GM18951 (cell line): Measurements from ENCODE around the gene DLK1.

Source experiments
- POLR2A ChIP-seq: IDR thresholded peaks from 4 replicates; pipeline ENCODE4 v1.6.1; 2011; ENCODE audit warnings: mild to moderate bottlenecking; ENCODE audit not compliant: insufficient read length, insufficient read depth; ENCODE audit errors: extremely low read depth
- in situ Hi-C: fragments of 300-500 bp; cut with MboI; formaldehyde crosslinking; loops from one replicate; pipeline ENCODE4 v1.12.0; 2022; ENCODE audit warnings: low sequenced_read_pairs, mixed read lengths, inconsistent platforms; ENCODE audit not compliant: unreplicated experiment

The DLK1 gene

GRCh38 chr14:100735271-100735670 is 8.6 kb downstream of the DLK1 start:
- no peak for TF ChIP-seq POLR2A
- in situ Hi-C loops: no loop called here

- in situ Hi-C loops: no loop called here
- TF ChIP-seq POLR2A: no peak
Measured at GRCh38 chr14:100736269-100737180, 9.8 kb downstream of the DLK1 start.

DNA sequence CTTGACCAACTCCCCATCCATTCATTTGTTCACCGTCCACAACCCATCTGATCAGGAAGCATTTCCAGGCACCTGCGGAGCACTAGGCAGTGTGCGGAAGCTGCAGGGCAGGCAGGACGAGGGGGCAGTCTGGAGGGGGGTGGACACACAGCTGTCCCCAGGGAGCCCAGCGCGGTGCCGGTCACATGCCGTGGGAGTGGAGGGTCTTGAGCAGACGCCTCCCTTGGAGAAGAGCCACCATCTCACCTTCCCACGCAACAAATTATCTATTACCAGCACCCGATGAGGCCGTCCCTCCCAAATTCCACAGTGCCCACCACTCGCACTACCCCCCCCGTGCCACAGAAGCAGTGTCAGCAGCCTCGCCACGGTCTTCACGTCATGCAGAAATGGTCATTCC is 10.8 kb downstream of the DLK1 start:
- in situ Hi-C loops: no loop called here
- TF ChIP-seq POLR2A: no peak

DNA sequence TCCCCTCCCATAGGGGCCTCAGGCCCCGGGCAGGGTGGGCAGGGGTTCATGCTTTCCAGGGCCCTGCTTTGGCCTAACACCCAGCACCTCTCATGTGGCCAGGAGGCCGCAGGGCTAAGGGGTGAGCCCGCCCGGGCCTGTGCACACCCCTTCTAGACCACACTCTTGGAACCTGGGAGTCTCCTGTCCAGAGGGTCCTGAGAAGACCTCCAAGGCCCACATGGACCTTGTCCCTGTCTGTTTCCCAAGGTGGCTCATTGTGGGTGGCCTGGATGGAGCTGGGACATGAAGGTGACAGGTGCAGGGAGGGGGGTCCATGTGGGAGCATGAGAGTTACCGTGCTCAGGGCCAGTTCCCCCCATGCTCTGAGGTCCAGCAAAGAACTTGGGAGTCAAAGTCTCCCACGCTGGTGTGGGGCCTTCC is 11.6 kb downstream of the DLK1 start:
- TF ChIP-seq POLR2A: no peak
- in situ Hi-C loops: no loop called here

- no peak for TF ChIP-seq POLR2A
- in situ Hi-C loops: no loop called here
Measured at GRCh38 chr14:100738704-100739131, 12.0 kb downstream of the DLK1 start.

- in situ Hi-C loops: no loop called here
Measured at GRCh38 chr14:100739306-100739705, 12.6 kb downstream of the DLK1 start.

GRCh38 chr14:100740196-100740825 is 13.6 kb downstream of the DLK1 start:
- no peak for TF ChIP-seq POLR2A
- in situ Hi-C loops: no loop called here

More at GRCh38 chr14:100739306-100739705, 12.6 kb downstream of the DLK1 start:
- TF ChIP-seq POLR2A: no peak

DNA sequence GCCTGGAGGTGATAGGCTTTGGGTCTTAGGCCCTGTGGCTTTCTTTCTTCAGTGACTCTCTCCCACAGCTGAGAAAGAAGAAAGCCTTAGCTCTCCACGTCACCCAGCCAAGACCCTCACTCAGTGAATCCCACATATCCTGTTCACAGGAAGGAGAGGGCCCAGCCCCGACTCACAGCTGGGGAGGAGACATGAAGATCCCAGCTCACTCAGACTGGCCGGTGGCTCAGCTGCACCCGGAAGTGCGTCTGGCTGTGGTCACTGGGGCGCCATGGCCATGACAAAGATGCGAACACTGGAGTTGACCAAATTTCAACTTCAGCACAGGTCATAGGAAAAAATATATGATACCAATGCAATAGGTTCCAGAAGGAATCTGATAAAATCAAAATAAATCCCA is 14.2 kb downstream of the DLK1 start:
- in situ Hi-C loops: no loop called here
- no peak for TF ChIP-seq POLR2A

DNA sequence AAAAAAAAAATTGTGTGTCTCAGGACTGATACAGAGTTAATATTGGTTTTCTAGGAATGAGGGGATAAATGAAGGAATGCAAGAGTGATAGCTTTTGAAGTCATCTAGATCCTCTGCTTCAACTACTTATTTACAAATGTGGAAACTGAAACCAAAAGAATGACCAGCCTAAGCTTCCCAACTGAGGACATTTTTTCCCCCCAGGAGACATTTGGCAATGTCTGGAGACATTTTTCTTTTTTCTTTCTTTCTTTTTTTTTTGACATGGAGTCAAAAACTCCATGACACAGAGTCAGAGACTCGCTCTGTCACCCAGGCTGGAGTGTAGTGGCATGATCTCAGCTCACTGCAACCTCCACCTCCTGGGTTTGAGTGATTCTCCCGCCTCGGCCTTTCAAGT is 15.3 kb downstream of the DLK1 start:
- in situ Hi-C loops: no loop called here
- no peak for TF ChIP-seq POLR2A

- TF ChIP-seq POLR2A: no peak
- in situ Hi-C loops: no loop called here
Measured at GRCh38 chr14:100746326-100746725, 19.6 kb downstream of the DLK1 start.

GRCh38 chr14:100747021-100747586 is 20.4 kb downstream of the DLK1 start:
- TF ChIP-seq POLR2A: no peak
- in situ Hi-C loops: no loop called here

DNA sequence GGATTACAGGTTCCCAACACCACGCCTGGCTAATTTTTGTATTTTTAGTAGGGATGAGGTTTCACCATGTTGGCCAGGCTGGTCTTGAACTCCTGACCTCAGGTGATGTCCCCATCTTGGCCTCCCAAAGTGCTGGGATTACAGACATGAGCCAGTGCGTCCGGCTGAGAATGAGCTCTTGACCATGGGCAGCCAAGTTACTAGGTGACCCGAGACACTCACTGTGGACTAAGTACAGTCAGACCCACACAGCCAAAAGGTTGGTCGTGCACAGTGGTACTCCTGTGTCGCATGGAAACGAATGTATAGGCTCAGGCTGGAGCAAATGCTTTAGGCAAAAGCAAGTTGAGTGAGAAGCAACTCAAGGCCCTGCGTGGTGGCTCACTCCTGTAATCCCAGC is 21.0 kb downstream of the DLK1 start:
- no peak for TF ChIP-seq POLR2A
- in situ Hi-C loops: no loop called here

DNA sequence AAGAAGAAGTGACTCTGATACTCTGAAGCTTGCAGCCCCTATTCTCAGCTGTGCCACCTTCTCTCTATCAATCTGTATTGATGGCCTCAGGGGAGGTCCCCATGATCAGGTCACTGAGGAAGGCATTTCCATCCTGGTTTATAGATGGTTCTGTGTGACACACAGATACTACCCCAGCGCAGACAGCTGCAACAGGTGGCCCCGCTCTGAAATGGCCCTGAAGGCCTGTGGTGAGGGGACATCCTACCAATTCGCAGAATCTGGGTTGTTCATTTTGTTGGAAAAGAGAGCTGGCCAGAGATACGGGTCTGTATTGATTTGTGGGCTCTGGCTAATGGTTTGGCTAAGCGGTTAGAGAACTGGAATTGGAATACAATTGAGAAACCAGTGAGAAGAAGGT is 21.7 kb downstream of the DLK1 start:
- in situ Hi-C loops: no loop called here
- no peak for TF ChIP-seq POLR2A
